HepG2 (cell line): ENCODE results near the gene BEAN1. TPM values are rescaled to one million over a fixed set of nuclear protein-coding genes. Genes with fewer than 3 reads are reported as not detected.
A peak's percentile ranks its signal among the peaks of the same experiment; 100 is the strongest.

Experiments
- ADNP ChIP-seq: sonication (generic); formaldehyde crosslinking; IDR thresholded peaks from 2 replicates; pipeline ENCODE4 v1.4.0; 2020; ENCODE audit warnings: missing genetic modification reagents
- AHR ChIP-seq: IDR thresholded peaks from 2 replicates; pipeline ENCODE4 v1.6.1; 2018; ENCODE audit warnings: missing genetic modification reagents, missing compliant biosample characterization
- EED ChIP-seq: sonication (generic); formaldehyde crosslinking; IDR thresholded peaks from 2 replicates; pipeline ENCODE4 v1.5.0; 2020; ENCODE audit warnings: mild to moderate bottlenecking, missing genetic modification reagents
- FOXA1 ChIP-seq, 2 experiments: fragments of 450-650 bp in 1 of 2; sonication (generic) in 1 of 2; formaldehyde crosslinking in 1 of 2; IDR thresholded peaks; 2 replicates each; pipeline versions ENCODE4 v1.4.0 to v1.6.1; 2016 to 2020; ENCODE audit warnings: missing genetic modification reagents in 1 of 2
- KDM5A ChIP-seq: fragments of 200-600 bp; sonication (generic); IDR thresholded peaks from 2 replicates; pipeline ENCODE4 v1.7.0; 2018; ENCODE audit warnings: antibody characterized with exemption, mild to moderate bottlenecking, low read length, borderline replicate concordance
- TOE1 ChIP-seq: sonication (generic); formaldehyde crosslinking; IDR thresholded peaks from 2 replicates; pipeline ENCODE4 v1.4.0; 2020; ENCODE audit warnings: mild to moderate bottlenecking, missing genetic modification reagents
- ZNF10 ChIP-seq: sonication (generic); formaldehyde crosslinking; IDR thresholded peaks from 2 replicates; pipeline ENCODE4 v1.4.0; 2020; ENCODE audit warnings: mild to moderate bottlenecking, low read depth, missing genetic modification reagents, borderline replicate concordance
- ZNF234 ChIP-seq: sonication (generic); formaldehyde crosslinking; conservative IDR thresholded peaks from 2 replicates; pipeline ENCODE4 v1.5.1; 2020; ENCODE audit warnings: mild to moderate bottlenecking, missing genetic modification reagents
- ZNF607 ChIP-seq: sonication (generic); formaldehyde crosslinking; IDR thresholded peaks from 2 replicates; pipeline ENCODE4 v1.5.1; 2020; ENCODE audit warnings: missing genetic modification reagents, mild to moderate bottlenecking, borderline replicate concordance
- ZNF724P ChIP-seq: sonication (generic); formaldehyde crosslinking; IDR thresholded peaks from 2 replicates; pipeline ENCODE4 v1.8.0; 2022; ENCODE audit warnings: missing genetic modification reagents, borderline replicate concordance
- polyA plus RNA-seq, 8 experiments: library from polyadenylated mRNA; depleted of rRNA in 3 of 8; stranded (reverse) in 7 of 8; unstranded in 1 of 8; fragments of >200 nt; fragmentation: Illumina TruSeq in 4 of 8; extraction: Trizol in 4 of 8; gene quantifications; 2 replicates each; pipeline versions ENCODE4 v1.2.1 to v1.2.3, GENCODE V29; 2011 to 2016; ENCODE audit warnings: low read depth in 4 of 8, missing spikeins in 1 of 8, mixed read lengths in 1 of 8; ENCODE audit not compliant: insufficient read depth in 1 of 8
- total RNA-seq, 5 experiments: library from RNA; depleted of rRNA; stranded (reverse); fragments of >200 nt; fragmentation: Illumina TruSeq; extraction: Trizol; gene quantifications; 2 replicates each; pipeline ENCODE4 v1.2.3, GENCODE V29; 2016; ENCODE audit warnings: low read depth in 1 of 5
- TF ChIP-seq, protein P1 (sequence below): sonication (generic); formaldehyde crosslinking; IDR thresholded peaks from 2 replicates; pipeline ENCODE4 v1.5.1; 2020; ENCODE audit warnings: missing genetic modification reagents, mild to moderate bottlenecking, borderline replicate concordance
- TF ChIP-seq, protein P2 (sequence below): sonication (generic); formaldehyde crosslinking; IDR thresholded peaks from 2 replicates; pipeline ENCODE4 v1.5.0; 2020; ENCODE audit warnings: missing genetic modification reagents
- TF ChIP-seq, protein P3 (sequence below): IDR thresholded peaks from 2 replicates; pipeline ENCODE4 v1.6.1; 2016; ENCODE audit warnings: low read depth, borderline replicate concordance
- TF ChIP-seq, protein P4 (sequence below): sonication (generic); formaldehyde crosslinking; IDR thresholded peaks from 2 replicates; pipeline ENCODE4 v1.5.0; 2020; ENCODE audit warnings: mild to moderate bottlenecking, missing genetic modification reagents, borderline replicate concordance
- TF ChIP-seq, protein P5 (sequence below): sonication (generic); formaldehyde crosslinking; IDR thresholded peaks from 2 replicates; pipeline ENCODE4 v1.4.0; 2020; ENCODE audit warnings: missing genetic modification reagents
- TF ChIP-seq, protein P6 (sequence below): sonication (generic); formaldehyde crosslinking; IDR thresholded peaks from 2 replicates; pipeline ENCODE4 v1.4.0; 2020; ENCODE audit warnings: mild to moderate bottlenecking, missing genetic modification reagents

Gene BEAN1
- total and polyA plus RNA-seq, 2 of the 13 experiments (the other 11 are each of a cell fraction or from before 2014, with no cell fraction given), result 0.53 to 1.4 TPM

DNA sequence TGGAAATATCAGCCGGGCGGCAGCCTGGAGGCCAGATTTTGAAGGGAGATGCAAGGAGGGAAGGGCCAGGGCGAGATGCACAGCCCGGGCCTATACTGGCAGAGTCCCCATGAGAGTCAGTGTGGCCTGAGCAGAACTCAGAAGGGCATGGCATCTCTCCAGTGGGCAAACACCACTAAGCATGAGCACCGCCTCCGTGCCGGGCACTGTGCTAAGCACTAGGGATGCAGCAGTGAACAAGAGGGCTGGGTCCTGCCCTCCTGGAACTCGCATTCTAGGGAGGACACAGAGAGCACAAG is 89.4 kb downstream of the BEAN1 start (continued):
- no peak for TF ChIP-seq ZNF607 (CRISPR knock-in tag)
- TF ChIP-seq, protein P1, sequence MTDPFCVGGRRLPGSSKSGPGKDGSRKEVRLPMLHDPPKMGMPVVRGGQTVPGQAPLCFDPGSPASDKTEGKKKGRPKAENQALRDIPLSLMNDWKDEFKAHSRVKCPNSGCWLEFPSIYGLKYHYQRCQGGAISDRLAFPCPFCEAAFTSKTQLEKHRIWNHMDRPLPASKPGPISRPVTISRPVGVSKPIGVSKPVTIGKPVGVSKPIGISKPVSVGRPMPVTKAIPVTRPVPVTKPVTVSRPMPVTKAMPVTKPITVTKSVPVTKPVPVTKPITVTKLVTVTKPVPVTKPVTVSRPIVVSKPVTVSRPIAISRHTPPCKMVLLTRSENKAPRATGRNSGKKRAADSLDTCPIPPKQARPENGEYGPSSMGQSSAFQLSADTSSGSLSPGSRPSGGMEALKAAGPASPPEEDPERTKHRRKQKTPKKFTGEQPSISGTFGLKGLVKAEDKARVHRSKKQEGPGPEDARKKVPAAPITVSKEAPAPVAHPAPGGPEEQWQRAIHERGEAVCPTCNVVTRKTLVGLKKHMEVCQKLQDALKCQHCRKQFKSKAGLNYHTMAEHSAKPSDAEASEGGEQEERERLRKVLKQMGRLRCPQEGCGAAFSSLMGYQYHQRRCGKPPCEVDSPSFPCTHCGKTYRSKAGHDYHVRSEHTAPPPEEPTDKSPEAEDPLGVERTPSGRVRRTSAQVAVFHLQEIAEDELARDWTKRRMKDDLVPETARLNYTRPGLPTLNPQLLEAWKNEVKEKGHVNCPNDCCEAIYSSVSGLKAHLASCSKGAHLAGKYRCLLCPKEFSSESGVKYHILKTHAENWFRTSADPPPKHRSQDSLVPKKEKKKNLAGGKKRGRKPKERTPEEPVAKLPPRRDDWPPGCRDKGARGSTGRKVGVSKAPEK (CRISPR knock-in tag), result 0 out of 2 replicates have a peak, but pooled peaks have one; percentile 39
- TF ChIP-seq EED (CRISPR knock-in tag), result no peak
- TF ChIP-seq, protein P2, sequence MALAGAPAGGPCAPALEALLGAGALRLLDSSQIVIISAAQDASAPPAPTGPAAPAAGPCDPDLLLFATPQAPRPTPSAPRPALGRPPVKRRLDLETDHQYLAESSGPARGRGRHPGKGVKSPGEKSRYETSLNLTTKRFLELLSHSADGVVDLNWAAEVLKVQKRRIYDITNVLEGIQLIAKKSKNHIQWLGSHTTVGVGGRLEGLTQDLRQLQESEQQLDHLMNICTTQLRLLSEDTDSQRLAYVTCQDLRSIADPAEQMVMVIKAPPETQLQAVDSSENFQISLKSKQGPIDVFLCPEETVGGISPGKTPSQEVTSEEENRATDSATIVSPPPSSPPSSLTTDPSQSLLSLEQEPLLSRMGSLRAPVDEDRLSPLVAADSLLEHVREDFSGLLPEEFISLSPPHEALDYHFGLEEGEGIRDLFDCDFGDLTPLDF (CRISPR knock-in tag), result no peak
- no peak for TF ChIP-seq KDM5A
- TF ChIP-seq AHR (CRISPR knock-in tag), result no peak; the same call in 1 of the 2 replicates
- TF ChIP-seq ADNP (CRISPR knock-in tag), result no peak; the same call in 1 of the 2 replicates
- no peak for TF ChIP-seq ZNF724P (CRISPR knock-in tag)
- TF ChIP-seq, protein P3, sequence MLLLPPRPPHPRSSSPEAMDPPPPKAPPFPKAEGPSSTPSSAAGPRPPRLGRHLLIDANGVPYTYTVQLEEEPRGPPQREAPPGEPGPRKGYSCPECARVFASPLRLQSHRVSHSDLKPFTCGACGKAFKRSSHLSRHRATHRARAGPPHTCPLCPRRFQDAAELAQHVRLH, result no peak
- TF ChIP-seq, protein P4, sequence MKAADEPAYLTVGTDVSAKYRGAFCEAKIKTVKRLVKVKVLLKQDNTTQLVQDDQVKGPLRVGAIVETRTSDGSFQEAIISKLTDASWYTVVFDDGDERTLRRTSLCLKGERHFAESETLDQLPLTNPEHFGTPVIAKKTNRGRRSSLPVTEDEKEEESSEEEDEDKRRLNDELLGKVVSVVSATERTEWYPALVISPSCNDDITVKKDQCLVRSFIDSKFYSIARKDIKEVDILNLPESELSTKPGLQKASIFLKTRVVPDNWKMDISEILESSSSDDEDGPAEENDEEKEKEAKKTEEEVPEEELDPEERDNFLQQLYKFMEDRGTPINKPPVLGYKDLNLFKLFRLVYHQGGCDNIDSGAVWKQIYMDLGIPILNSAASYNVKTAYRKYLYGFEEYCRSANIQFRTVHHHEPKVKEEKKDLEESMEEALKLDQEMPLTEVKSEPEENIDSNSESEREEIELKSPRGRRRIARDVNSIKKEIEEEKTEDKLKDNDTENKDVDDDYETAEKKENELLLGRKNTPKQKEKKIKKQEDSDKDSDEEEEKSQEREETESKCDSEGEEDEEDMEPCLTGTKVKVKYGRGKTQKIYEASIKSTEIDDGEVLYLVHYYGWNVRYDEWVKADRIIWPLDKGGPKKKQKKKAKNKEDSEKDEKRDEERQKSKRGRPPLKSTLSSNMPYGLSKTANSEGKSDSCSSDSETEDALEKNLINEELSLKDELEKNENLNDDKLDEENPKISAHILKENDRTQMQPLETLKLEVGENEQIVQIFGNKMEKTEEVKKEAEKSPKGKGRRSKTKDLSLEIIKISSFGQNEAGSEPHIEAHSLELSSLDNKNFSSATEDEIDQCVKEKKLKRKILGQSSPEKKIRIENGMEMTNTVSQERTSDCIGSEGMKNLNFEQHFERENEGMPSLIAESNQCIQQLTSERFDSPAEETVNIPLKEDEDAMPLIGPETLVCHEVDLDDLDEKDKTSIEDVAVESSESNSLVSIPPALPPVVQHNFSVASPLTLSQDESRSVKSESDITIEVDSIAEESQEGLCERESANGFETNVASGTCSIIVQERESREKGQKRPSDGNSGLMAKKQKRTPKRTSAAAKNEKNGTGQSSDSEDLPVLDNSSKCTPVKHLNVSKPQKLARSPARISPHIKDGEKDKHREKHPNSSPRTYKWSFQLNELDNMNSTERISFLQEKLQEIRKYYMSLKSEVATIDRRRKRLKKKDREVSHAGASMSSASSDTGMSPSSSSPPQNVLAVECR (CRISPR knock-in tag), result no peak
- no peak for TF ChIP-seq ZNF234 (CRISPR knock-in tag)
- TF ChIP-seq TOE1 (CRISPR knock-in tag), result no peak
- no peak for TF ChIP-seq FOXA1 (IDR thresholded peaks at IDR 0.05)
- TF ChIP-seq FOXA1 (CRISPR knock-in tag; IDR thresholded peaks at IDR 0.05), result no peak
- TF ChIP-seq, protein P5, sequence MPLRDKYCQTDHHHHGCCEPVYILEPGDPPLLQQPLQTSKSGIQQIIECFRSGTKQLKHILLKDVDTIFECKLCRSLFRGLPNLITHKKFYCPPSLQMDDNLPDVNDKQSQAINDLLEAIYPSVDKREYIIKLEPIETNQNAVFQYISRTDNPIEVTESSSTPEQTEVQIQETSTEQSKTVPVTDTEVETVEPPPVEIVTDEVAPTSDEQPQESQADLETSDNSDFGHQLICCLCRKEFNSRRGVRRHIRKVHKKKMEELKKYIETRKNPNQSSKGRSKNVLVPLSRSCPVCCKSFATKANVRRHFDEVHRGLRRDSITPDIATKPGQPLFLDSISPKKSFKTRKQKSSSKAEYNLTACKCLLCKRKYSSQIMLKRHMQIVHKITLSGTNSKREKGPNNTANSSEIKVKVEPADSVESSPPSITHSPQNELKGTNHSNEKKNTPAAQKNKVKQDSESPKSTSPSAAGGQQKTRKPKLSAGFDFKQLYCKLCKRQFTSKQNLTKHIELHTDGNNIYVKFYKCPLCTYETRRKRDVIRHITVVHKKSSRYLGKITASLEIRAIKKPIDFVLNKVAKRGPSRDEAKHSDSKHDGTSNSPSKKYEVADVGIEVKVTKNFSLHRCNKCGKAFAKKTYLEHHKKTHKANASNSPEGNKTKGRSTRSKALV, result peak; percentile 17; the same call in 1 of the 2 replicates
- TF ChIP-seq, protein P6, sequence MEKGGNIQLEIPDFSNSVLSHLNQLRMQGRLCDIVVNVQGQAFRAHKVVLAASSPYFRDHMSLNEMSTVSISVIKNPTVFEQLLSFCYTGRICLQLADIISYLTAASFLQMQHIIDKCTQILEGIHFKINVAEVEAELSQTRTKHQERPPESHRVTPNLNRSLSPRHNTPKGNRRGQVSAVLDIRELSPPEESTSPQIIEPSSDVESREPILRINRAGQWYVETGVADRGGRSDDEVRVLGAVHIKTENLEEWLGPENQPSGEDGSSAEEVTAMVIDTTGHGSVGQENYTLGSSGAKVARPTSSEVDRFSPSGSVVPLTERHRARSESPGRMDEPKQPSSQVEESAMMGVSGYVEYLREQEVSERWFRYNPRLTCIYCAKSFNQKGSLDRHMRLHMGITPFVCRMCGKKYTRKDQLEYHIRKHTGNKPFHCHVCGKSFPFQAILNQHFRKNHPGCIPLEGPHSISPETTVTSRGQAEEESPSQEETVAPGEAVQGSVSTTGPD (CRISPR knock-in tag), result no peak
- TF ChIP-seq ZNF10 (CRISPR knock-in tag), result no peak
